NT2/D1 (cell line): ENCODE data around the gene NANOS1.

Experiments used
- YY1 ChIP-seq: IDR thresholded peaks from 2 replicates; pipeline ENCODE4 v1.6.1; 2011; ENCODE audit not compliant: insufficient read length, insufficient read depth
- ZNF274 ChIP-seq: IDR thresholded peaks from 2 replicates; pipeline ENCODE4 v1.6.1; 2011; ENCODE audit warnings: mild to moderate bottlenecking, low read depth, low read length

GRCh38 chr10:119007211-119007574 is 22.3 kb upstream of the NANOS1 start:
- TF ChIP-seq YY1: no peak
- TF ChIP-seq ZNF274: no peak
